GM23338 (cell line): ENCODE measurements around the gene TMEM273. TPM values are rescaled to one million over a fixed set of nuclear protein-coding genes. Genes with fewer than 3 reads are reported as not detected.

Source experiments
- ATAC-seq: fragments of 200-7000 bp; cut with Tn5 transposase; 3 replicates; pipeline ENCODE4 v1.9.1; 2020
- DNase-seq: peaks from one replicate; pipeline ENCODE4 v3.0.0-alpha.2; 2015; ENCODE audit warnings: low spot score
- H2AFZ ChIP-seq: fragments of 200-600 bp; sonication (generic); 2 replicates; pipeline ENCODE4 v1.8.0; 2016; ENCODE audit warnings: antibody characterized with exemption, mild to moderate bottlenecking, moderate library complexity
- H3F3A ChIP-seq: fragments of 200-600 bp; sonication (generic); replicated peaks from 2 replicates; pipeline ENCODE4 v1.8.0; 2017; ENCODE audit warnings: antibody characterized with exemption, mixed run types, low read depth
- H3K27ac ChIP-seq: fragments of 200-600 bp; sonication (generic); 2 replicates; pipeline ENCODE4 v1.6.1; 2016; ENCODE audit warnings: low read depth
- H3K27me3 ChIP-seq: fragments of 200-600 bp; sonication (generic); 2 replicates; pipeline ENCODE4 v1.8.0; 2016; ENCODE audit warnings: mild to moderate bottlenecking, mixed run types, moderate library complexity; ENCODE audit not compliant: insufficient read depth
- H3K36me3 ChIP-seq: fragments of 200-600 bp; sonication (generic); 2 replicates; pipeline ENCODE4 v1.8.0; 2016; ENCODE audit warnings: mild to moderate bottlenecking; ENCODE audit not compliant: insufficient read depth
- H3K4me1 ChIP-seq: fragments of 200-600 bp; sonication (generic); 2 replicates; pipeline ENCODE4 v1.8.0; 2016; ENCODE audit warnings: mild to moderate bottlenecking, moderate library complexity; ENCODE audit not compliant: insufficient read depth
- H3K4me2 ChIP-seq: fragments of 200-600 bp; sonication (generic); 2 replicates; pipeline ENCODE4 v1.7.1; 2017; ENCODE audit warnings: mixed run types
- H3K4me3 ChIP-seq: fragments of 200-600 bp; sonication (generic); 2 replicates; pipeline ENCODE4 v1.6.1; 2016; ENCODE audit warnings: mixed run types
- H3K79me2 ChIP-seq: fragments of 200-600 bp; sonication (generic); replicated peaks from 2 replicates; pipeline ENCODE4 v1.8.0; 2017; ENCODE audit warnings: mild to moderate bottlenecking; ENCODE audit not compliant: insufficient read depth
- H3K9me2 ChIP-seq: fragments of 200-600 bp; sonication (generic); 2 replicates; pipeline ENCODE4 v1.8.0; 2017; ENCODE audit not compliant: insufficient read depth
- H4K20me1 ChIP-seq: fragments of 200-600 bp; sonication (generic); replicated peaks from 2 replicates; pipeline ENCODE4 v1.8.0; 2017; ENCODE audit warnings: mild to moderate bottlenecking; ENCODE audit not compliant: insufficient read depth
- H3K27ac Mint-ChIP-seq: 2 replicates; pipeline ENCODE4 v1.8.0; 2020; ENCODE audit warnings: inconsistent platforms, mild to moderate bottlenecking, moderate library complexity, mixed read lengths
- H3K27me3 Mint-ChIP-seq: 3 replicates; pipeline ENCODE4 v1.8.0; 2022; ENCODE audit warnings: low read depth, mild to moderate bottlenecking, moderate library complexity, mixed read lengths, inconsistent platforms; ENCODE audit not compliant: insufficient read depth, poor library complexity
- H3K36me3 Mint-ChIP-seq: 3 replicates; pipeline ENCODE4 v1.8.0; 2021; ENCODE audit warnings: low read depth, mild to moderate bottlenecking, inconsistent platforms, moderate library complexity, mixed read lengths
- H3K4me1 Mint-ChIP-seq: 3 replicates; pipeline ENCODE4 v1.8.0; 2020; ENCODE audit warnings: mild to moderate bottlenecking, inconsistent platforms, mixed read lengths
- H3K4me3 Mint-ChIP-seq: 3 replicates; pipeline ENCODE4 v1.8.0; 2021; ENCODE audit warnings: moderate library complexity, mild to moderate bottlenecking, inconsistent platforms, mixed read lengths
- H3K9me3 Mint-ChIP-seq: 3 replicates; pipeline ENCODE4 v1.8.0; 2020; ENCODE audit warnings: moderate library complexity, mild to moderate bottlenecking, inconsistent platforms, mixed read lengths
- CREB1 ChIP-seq: fragments of 250-450 bp; sonication (Bioruptor Pico); IDR thresholded peaks from 2 replicates; pipeline ENCODE4 v1.5.0; 2020; ENCODE audit warnings: low read depth, mild to moderate bottlenecking, moderate library complexity
- CTCF ChIP-seq, 2 experiments: fragments of 200-600 bp in 1 of 2; sonication (generic) in 1 of 2; conservative IDR thresholded peaks; 2 replicates each; pipeline versions ENCODE4 v1.5.1 to v1.6.1; 2016 to 2017; ENCODE audit warnings: antibody characterized with exemption in 2 of 2, low read depth in 2 of 2, mild to moderate bottlenecking in 2 of 2, moderate library complexity in 1 of 2
- ETS1 ChIP-seq: IDR thresholded peaks from 2 replicates; pipeline ENCODE4 v1.6.1; 2016; ENCODE audit warnings: antibody characterized with exemption
- EZH2 ChIP-seq: fragments of 200-600 bp; sonication (generic); IDR thresholded peaks from one replicate; pipeline ENCODE4 v1.8.0; 2017; ENCODE audit warnings: antibody characterized with exemption, mild to moderate bottlenecking, low read depth; ENCODE audit not compliant: unreplicated experiment
- EZH2phosphoT487 ChIP-seq: fragments of 200-600 bp; sonication (generic); IDR thresholded peaks from one replicate; pipeline ENCODE4 v1.8.1; 2018; ENCODE audit warnings: antibody characterized with exemption; ENCODE audit not compliant: unreplicated experiment
- JUNB ChIP-seq: IDR thresholded peaks from one replicate; pipeline ENCODE4 v1.6.1; 2016; ENCODE audit warnings: antibody characterized with exemption; ENCODE audit not compliant: unreplicated experiment
- NANOG ChIP-seq: IDR thresholded peaks from 2 replicates; pipeline ENCODE4 v1.6.1; 2016; ENCODE audit warnings: antibody characterized with exemption, borderline replicate concordance
- POLR2AphosphoS5 ChIP-seq: IDR thresholded peaks from 2 replicates; pipeline ENCODE4 v1.6.1; 2016; ENCODE audit warnings: antibody characterized with exemption, low read depth
- STAT1 ChIP-seq: IDR thresholded peaks from one replicate; pipeline ENCODE4 v1.6.1; 2016; ENCODE audit warnings: antibody characterized with exemption; ENCODE audit not compliant: unreplicated experiment
- ZNF331 ChIP-seq: fragments of 250-450 bp; sonication (Bioruptor Pico); IDR thresholded peaks from 2 replicates; pipeline ENCODE4 v1.5.0; 2020; ENCODE audit warnings: low read depth, mild to moderate bottlenecking, moderate library complexity
- polyA plus RNA-seq: library from polyadenylated mRNA; unstranded; fragments of >200 nt; fragmentation: Nextera tagmentation; extraction: Ambion mirVana; gene quantifications from 2 replicates; pipeline ENCODE4 v1.2.1, GENCODE V29; 2016
- total RNA-seq: library from RNA; depleted of rRNA; stranded (reverse); fragments of >200 nt; shearing (Covaris generic); gene quantifications from 2 replicates; pipeline ENCODE4 v1.2.3, GENCODE V29; 2014
- TF ChIP-seq, protein P1 (sequence below): fragments of 250-450 bp; sonication (Bioruptor Pico); IDR thresholded peaks from 2 replicates; pipeline ENCODE4 v1.5.0; 2020; ENCODE audit warnings: mild to moderate bottlenecking, moderate library complexity
- TF ChIP-seq, protein P2 (sequence below): IDR thresholded peaks from one replicate; pipeline ENCODE4 v1.6.1; 2018; ENCODE audit warnings: antibody characterized with exemption; ENCODE audit not compliant: unreplicated experiment

Gene TMEM273
- total and polyA plus RNA-seq, 2 experiments from 2014 or later = not detected

GRCh38 chr10:49160110-49160509, 28.1 kb downstream of the TMEM273 start (continued):
- TF ChIP-seq, protein P1, sequence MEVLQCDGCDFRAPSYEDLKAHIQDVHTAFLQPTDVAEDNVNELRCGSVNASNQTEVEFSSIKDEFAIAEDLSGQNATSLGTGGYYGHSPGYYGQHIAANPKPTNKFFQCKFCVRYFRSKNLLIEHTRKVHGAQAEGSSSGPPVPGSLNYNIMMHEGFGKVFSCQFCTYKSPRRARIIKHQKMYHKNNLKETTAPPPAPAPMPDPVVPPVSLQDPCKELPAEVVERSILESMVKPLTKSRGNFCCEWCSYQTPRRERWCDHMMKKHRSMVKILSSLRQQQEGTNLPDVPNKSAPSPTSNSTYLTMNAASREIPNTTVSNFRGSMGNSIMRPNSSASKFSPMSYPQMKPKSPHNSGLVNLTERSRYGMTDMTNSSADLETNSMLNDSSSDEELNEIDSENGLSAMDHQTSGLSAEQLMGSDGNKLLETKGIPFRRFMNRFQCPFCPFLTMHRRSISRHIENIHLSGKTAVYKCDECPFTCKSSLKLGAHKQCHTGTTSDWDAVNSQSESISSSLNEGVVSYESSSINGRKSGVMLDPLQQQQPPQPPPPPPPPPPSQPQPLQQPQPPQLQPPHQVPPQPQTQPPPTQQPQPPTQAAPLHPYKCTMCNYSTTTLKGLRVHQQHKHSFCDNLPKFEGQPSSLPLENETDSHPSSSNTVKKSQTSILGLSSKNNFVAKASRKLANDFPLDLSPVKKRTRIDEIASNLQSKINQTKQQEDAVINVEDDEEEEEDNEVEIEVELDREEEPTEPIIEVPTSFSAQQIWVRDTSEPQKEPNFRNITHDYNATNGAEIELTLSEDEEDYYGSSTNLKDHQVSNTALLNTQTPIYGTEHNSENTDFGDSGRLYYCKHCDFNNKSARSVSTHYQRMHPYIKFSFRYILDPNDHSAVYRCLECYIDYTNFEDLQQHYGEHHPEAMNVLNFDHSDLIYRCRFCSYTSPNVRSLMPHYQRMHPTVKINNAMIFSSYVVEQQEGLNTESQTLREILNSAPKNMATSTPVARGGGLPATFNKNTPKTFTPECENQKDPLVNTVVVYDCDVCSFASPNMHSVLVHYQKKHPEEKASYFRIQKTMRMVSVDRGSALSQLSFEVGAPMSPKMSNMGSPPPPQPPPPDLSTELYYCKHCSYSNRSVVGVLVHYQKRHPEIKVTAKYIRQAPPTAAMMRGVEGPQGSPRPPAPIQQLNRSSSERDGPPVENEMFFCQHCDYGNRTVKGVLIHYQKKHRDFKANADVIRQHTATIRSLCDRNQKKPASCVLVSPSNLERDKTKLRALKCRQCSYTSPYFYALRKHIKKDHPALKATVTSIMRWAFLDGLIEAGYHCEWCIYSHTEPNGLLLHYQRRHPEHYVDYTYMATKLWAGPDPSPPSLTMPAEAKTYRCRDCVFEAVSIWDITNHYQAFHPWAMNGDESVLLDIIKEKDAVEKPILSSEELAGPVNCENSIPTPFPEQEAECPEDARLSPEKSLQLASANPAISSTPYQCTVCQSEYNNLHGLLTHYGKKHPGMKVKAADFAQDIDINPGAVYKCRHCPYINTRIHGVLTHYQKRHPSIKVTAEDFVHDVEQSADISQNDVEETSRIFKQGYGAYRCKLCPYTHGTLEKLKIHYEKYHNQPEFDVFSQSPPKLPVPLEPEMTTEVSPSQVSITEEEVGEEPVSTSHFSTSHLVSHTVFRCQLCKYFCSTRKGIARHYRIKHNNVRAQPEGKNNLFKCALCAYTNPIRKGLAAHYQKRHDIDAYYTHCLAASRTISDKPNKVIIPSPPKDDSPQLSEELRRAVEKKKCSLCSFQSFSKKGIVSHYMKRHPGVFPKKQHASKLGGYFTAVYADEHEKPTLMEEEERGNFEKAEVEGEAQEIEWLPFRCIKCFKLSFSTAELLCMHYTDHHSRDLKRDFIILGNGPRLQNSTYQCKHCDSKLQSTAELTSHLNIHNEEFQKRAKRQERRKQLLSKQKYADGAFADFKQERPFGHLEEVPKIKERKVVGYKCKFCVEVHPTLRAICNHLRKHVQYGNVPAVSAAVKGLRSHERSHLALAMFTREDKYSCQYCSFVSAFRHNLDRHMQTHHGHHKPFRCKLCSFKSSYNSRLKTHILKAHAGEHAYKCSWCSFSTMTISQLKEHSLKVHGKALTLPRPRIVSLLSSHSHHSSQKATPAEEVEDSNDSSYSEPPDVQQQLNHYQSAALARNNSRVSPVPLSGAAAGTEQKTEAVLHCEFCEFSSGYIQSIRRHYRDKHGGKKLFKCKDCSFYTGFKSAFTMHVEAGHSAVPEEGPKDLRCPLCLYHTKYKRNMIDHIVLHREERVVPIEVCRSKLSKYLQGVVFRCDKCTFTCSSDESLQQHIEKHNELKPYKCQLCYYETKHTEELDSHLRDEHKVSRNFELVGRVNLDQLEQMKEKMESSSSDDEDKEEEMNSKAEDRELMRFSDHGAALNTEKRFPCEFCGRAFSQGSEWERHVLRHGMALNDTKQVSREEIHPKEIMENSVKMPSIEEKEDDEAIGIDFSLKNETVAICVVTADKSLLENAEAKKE (CRISPR knock-in tag) = no peak
- no peak for TF ChIP-seq JUNB
- no peak for TF ChIP-seq CREB1 (CRISPR knock-in tag)
- no peak for TF ChIP-seq EZH2
- no peak for TF ChIP-seq STAT1
- no peak for TF ChIP-seq CTCF (conservative IDR thresholded peaks at IDR 0.05; ENCODE audit: low read depth in 2 of 2)
- TF ChIP-seq NANOG = no peak
- TF ChIP-seq ZNF331 (CRISPR knock-in tag) = no peak
- TF ChIP-seq POLR2AphosphoS5 = no peak

DNA sequence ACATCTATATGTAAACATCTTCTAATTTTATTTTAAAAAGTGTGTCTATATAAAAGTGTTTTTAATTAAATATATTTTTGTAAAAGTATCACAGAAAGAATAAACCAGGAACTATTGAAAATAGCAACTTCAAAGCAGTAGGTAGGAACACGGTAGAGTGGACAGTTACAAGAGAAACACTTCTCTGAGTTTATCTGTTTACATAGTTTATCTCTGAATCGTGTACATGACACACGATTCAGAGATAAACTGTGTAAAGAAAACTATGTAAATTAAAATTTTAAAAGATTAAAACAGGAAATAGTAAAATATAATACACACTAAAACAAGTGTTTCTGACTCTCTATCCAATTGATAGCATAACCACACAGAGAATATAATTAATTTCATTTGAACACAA, 29.3 kb downstream of the TMEM273 start:
- Histone ChIP-seq H3K27ac (no peak overlapping the region), H3K9me2 (peaks cover 17% of the 10 kb centered on the region; the same call in 1 of the 2 replicates), H3K4me3 (no peak overlapping the region), H2AFZ (no peak overlapping the region), H4K20me1 (no peaks in the 10 kb centered on the region), H3K36me3 (no peaks in the 10 kb centered on the region), H3F3A (no peaks in the 10 kb centered on the region), H3K4me2 (no peak overlapping the region), H3K27me3 (no peaks in the 10 kb centered on the region), H3K4me1 (peaks cover 21% of the 10 kb centered on the region), H3K79me2 (no peaks in the 10 kb centered on the region)
- ATAC-seq = no peak
- Mint-ChIP-seq H3K36me3 (peaks cover 3% of the 10 kb centered on the region; the same call in 1 of the 3 replicates), H3K27me3 (peaks cover 5% of the 10 kb centered on the region), H3K27ac (no peak overlapping the region), H3K4me1 (peaks cover 21% of the 10 kb centered on the region), H3K4me3 (no peak overlapping the region), H3K9me3 (0 out of 3 replicates have a peak, but pooled peaks cover 3% of the 10 kb centered on the region)
- TF ChIP-seq EZH2phosphoT487 (no peak), CREB1 (CRISPR knock-in tag) (no peak), ZNF331 (CRISPR knock-in tag) (no peak), EZH2 (no peak), ETS1 (no peak), JUNB (no peak), NANOG (no peak)
- TF ChIP-seq, protein P2, sequence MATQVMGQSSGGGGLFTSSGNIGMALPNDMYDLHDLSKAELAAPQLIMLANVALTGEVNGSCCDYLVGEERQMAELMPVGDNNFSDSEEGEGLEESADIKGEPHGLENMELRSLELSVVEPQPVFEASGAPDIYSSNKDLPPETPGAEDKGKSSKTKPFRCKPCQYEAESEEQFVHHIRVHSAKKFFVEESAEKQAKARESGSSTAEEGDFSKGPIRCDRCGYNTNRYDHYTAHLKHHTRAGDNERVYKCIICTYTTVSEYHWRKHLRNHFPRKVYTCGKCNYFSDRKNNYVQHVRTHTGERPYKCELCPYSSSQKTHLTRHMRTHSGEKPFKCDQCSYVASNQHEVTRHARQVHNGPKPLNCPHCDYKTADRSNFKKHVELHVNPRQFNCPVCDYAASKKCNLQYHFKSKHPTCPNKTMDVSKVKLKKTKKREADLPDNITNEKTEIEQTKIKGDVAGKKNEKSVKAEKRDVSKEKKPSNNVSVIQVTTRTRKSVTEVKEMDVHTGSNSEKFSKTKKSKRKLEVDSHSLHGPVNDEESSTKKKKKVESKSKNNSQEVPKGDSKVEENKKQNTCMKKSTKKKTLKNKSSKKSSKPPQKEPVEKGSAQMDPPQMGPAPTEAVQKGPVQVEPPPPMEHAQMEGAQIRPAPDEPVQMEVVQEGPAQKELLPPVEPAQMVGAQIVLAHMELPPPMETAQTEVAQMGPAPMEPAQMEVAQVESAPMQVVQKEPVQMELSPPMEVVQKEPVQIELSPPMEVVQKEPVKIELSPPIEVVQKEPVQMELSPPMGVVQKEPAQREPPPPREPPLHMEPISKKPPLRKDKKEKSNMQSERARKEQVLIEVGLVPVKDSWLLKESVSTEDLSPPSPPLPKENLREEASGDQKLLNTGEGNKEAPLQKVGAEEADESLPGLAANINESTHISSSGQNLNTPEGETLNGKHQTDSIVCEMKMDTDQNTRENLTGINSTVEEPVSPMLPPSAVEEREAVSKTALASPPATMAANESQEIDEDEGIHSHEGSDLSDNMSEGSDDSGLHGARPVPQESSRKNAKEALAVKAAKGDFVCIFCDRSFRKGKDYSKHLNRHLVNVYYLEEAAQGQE = no peak
- DNase-seq = no peak
